Measurements from ENCODE around the gene FCAMR. TPM values are rescaled to one million over a fixed set of nuclear protein-coding genes. Genes with fewer than 3 reads are reported as not detected.

FCAMR gene
- total and polyA plus RNA-seq, 2 experiments from 2014 or later = not detected

DNA sequence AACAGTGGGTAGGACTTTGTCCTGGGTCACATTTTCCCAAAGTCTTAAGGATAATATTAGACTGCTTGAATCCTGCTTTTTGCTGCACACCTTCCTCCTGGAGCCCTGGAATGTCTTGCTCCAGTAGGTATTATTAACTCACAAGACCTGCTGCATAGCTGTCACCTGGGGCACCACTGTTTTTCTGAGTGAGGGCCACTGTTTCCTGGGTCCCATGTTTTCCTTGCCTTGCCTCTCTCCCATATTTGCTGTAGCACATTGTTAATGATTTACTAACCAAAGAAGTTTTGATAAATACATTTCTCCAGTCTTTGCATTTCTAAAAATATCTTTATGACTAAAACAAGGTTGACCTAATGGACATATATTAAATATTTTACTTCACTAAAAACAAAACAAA lies 22.5 kb upstream of the FCAMR start (continued):
- TF ChIP-seq ZNF331 (CRISPR knock-in tag; IDR thresholded peaks at IDR 0.05; ENCODE audit: low read depth) = no peak

DNA sequence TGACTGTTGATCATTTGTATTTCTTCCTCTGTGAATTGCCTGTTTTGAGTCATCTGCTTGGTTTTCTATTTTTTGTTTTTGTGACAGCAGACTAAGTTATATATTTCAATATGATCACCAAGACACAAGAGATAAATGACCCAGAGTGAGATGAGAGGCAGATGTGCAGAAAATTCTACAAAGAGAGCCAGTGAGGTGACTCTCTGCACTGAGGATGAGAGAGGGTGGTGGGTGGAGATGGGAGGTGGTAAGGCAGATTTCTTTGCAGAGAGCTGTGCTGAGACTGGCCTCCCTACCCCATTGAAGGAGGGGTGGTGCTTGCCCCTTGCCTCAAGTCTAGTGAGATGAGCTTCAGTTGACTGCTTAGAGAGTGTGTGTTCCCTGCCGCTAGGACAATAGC lies 17.6 kb upstream of the FCAMR start:
- Histone ChIP-seq H3K36me3 (ENCODE audit: insufficient read depth) (no peaks in the 10 kb centered on the region), H4K20me1 (replicated peaks; ENCODE audit: insufficient read depth) (no peaks in the 10 kb centered on the region), H3K4me1 (ENCODE audit: insufficient read depth) (peaks cover 27% of the 10 kb centered on the region), H3K27me3 (ENCODE audit: insufficient read depth) (no peaks in the 10 kb centered on the region), H3K79me2 (replicated peaks; ENCODE audit: insufficient read depth) (no peaks in the 10 kb centered on the region), H2AFZ (no peak overlapping the region), H3K9me2 (ENCODE audit: insufficient read depth) (0 out of 2 replicates have a peak, but pooled peaks cover 3% of the 10 kb centered on the region), H3K4me2 (no peak overlapping the region), H3F3A (replicated peaks; ENCODE audit: low read depth) (no peaks in the 10 kb centered on the region), H3K27ac (ENCODE audit: low read depth) (no peak overlapping the region), H3K4me3 (no peak overlapping the region)
- DNase-seq (ENCODE audit: low spot score) = no peak
- Mint-ChIP-seq H3K9me3 (no peaks in the 10 kb centered on the region), H3K27me3 (ENCODE audit: insufficient read depth, low read depth, poor library complexity) (peaks cover 4% of the 10 kb centered on the region), H3K4me1 (peaks cover 20% of the 10 kb centered on the region), H3K27ac (no peak overlapping the region), H3K36me3 (ENCODE audit: low read depth) (no peaks in the 10 kb centered on the region), H3K4me3 (no peak overlapping the region)
- no peak for ATAC-seq
- no peak for TF ChIP-seq ETS1 (IDR thresholded peaks at IDR 0.05)

- no peak for ATAC-seq
- Mint-ChIP-seq H3K27me3 (ENCODE audit: insufficient read depth, low read depth, poor library complexity) (peaks cover 3% of the 10 kb centered on the region), H3K27ac (no peak overlapping the region)
- TF ChIP-seq, protein P1, sequence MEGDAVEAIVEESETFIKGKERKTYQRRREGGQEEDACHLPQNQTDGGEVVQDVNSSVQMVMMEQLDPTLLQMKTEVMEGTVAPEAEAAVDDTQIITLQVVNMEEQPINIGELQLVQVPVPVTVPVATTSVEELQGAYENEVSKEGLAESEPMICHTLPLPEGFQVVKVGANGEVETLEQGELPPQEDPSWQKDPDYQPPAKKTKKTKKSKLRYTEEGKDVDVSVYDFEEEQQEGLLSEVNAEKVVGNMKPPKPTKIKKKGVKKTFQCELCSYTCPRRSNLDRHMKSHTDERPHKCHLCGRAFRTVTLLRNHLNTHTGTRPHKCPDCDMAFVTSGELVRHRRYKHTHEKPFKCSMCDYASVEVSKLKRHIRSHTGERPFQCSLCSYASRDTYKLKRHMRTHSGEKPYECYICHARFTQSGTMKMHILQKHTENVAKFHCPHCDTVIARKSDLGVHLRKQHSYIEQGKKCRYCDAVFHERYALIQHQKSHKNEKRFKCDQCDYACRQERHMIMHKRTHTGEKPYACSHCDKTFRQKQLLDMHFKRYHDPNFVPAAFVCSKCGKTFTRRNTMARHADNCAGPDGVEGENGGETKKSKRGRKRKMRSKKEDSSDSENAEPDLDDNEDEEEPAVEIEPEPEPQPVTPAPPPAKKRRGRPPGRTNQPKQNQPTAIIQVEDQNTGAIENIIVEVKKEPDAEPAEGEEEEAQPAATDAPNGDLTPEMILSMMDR (conservative IDR thresholded peaks at IDR 0.05; ENCODE audit: low read depth in 2 of 2) = no peak
- no peak for TF ChIP-seq ZNF114 (CRISPR knock-in tag; IDR thresholded peaks at IDR 0.05)
- no peak for TF ChIP-seq ETS1 (IDR thresholded peaks at IDR 0.05)
- no peak for TF ChIP-seq EZH2 (IDR thresholded peaks at IDR 0.05; ENCODE audit: low read depth, unreplicated experiment)
- TF ChIP-seq NANOG (IDR thresholded peaks at IDR 0.05; ENCODE audit: borderline replicate concordance) = no peak
- TF ChIP-seq EZH2phosphoT487 (IDR thresholded peaks at IDR 0.05; ENCODE audit: unreplicated experiment) = no peak
- TF ChIP-seq, protein P2, sequence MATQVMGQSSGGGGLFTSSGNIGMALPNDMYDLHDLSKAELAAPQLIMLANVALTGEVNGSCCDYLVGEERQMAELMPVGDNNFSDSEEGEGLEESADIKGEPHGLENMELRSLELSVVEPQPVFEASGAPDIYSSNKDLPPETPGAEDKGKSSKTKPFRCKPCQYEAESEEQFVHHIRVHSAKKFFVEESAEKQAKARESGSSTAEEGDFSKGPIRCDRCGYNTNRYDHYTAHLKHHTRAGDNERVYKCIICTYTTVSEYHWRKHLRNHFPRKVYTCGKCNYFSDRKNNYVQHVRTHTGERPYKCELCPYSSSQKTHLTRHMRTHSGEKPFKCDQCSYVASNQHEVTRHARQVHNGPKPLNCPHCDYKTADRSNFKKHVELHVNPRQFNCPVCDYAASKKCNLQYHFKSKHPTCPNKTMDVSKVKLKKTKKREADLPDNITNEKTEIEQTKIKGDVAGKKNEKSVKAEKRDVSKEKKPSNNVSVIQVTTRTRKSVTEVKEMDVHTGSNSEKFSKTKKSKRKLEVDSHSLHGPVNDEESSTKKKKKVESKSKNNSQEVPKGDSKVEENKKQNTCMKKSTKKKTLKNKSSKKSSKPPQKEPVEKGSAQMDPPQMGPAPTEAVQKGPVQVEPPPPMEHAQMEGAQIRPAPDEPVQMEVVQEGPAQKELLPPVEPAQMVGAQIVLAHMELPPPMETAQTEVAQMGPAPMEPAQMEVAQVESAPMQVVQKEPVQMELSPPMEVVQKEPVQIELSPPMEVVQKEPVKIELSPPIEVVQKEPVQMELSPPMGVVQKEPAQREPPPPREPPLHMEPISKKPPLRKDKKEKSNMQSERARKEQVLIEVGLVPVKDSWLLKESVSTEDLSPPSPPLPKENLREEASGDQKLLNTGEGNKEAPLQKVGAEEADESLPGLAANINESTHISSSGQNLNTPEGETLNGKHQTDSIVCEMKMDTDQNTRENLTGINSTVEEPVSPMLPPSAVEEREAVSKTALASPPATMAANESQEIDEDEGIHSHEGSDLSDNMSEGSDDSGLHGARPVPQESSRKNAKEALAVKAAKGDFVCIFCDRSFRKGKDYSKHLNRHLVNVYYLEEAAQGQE (IDR thresholded peaks at IDR 0.05; ENCODE audit: unreplicated experiment) = no peak
- TF ChIP-seq STAT1 (IDR thresholded peaks at IDR 0.05; ENCODE audit: unreplicated experiment) = no peak
- no peak for TF ChIP-seq JUNB (IDR thresholded peaks at IDR 0.05; ENCODE audit: unreplicated experiment)
- no peak for TF ChIP-seq POLR2AphosphoS5 (IDR thresholded peaks at IDR 0.05; ENCODE audit: low read depth)
- TF ChIP-seq CREB1 (CRISPR knock-in tag; IDR thresholded peaks at IDR 0.05; ENCODE audit: low read depth) = no peak
Measured at GRCh38 chr1:206986885-206987284, 16.6 kb upstream of the FCAMR start.

More at GRCh38 chr1:206986885-206987284, 16.6 kb upstream of the FCAMR start:
- Histone ChIP-seq H3K79me2 (replicated peaks; ENCODE audit: insufficient read depth) (no peaks in the 10 kb centered on the region), H3K9me2 (ENCODE audit: insufficient read depth) (0 out of 2 replicates have a peak, but pooled peaks cover 3% of the 10 kb centered on the region), H2AFZ (no peak overlapping the region), H3K4me1 (ENCODE audit: insufficient read depth) (peaks cover 34% of the 10 kb centered on the region), H3K4me2 (no peak overlapping the region), H3K36me3 (ENCODE audit: insufficient read depth) (no peaks in the 10 kb centered on the region), H4K20me1 (replicated peaks; ENCODE audit: insufficient read depth) (no peaks in the 10 kb centered on the region), H3F3A (replicated peaks; ENCODE audit: low read depth) (no peaks in the 10 kb centered on the region), H3K27ac (ENCODE audit: low read depth) (no peak overlapping the region), H3K27me3 (ENCODE audit: insufficient read depth) (no peaks in the 10 kb centered on the region), H3K4me3 (no peak overlapping the region)
- Mint-ChIP-seq H3K4me1 (peaks cover 30% of the 10 kb centered on the region), H3K9me3 (no peaks in the 10 kb centered on the region), H3K36me3 (ENCODE audit: low read depth) (no peaks in the 10 kb centered on the region), H3K4me3 (no peak overlapping the region)
- DNase-seq (ENCODE audit: low spot score) = no peak

Measured in GM23338 (cell line).